HG03103 (cell line): Measurements from ENCODE around the gene CDK2.

Experiments used
- ATAC-seq: cut with Tn5 transposase; IDR thresholded peaks from one replicate; pipeline ENCODE4 v1.9.1; 2021; ENCODE audit warnings: low read depth; ENCODE audit not compliant: unreplicated experiment

The CDK2 gene

DNA sequence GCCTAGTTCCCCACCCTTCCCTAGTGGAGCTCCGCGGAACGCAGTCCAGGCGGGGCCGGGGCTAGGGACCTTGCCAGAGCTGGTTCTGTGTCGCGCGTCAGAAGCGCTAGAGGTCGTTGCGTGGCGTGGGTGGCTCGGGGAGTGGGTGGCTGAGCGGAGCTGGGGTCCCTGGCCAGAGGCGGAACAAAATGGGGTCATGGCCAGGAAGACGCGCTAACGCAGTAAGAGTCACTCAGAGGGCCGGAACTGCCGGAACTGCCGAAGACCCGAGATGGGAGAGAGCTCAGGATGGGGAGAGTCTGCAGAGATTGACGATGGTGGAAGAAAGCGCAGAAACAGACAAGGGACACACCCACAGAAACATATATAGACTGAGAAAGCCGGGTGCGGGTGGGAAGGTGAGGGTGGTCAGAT lies 30.9 kb upstream of the CDK2 start:
- no peak for ATAC-seq

- no peak for ATAC-seq
Observed at GRCh38 chr12:55937981-55938380, 28.6 kb upstream of the CDK2 start.

- ATAC-seq, result no peak
Observed at GRCh38 chr12:55938826-55939501, 27.7 kb upstream of the CDK2 start.

- ATAC-seq, result peak; percentile 91
Observed at GRCh38 chr12:55940065-55940732, 26.4 kb upstream of the CDK2 start.

DNA sequence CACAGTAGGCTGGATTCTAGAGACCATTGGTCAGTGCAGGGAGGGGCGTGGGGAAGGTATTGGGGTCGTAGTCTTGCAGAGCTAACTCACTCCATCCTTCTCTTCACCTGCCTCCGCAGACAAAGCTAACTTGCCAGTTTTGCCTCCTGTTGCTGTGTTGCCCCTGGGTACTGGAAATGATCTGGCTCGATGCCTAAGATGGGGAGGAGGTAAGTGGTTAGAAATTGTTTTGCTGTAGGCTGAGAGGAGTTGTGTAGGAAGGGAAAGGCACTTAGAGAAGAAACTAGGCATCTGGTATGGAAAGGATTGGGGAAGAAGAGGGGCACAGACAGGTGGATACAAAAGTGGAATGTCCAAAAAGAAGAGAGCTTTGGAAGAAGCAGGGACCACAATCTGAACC lies 24.6 kb upstream of the CDK2 start:
- ATAC-seq, result no peak

DNA sequence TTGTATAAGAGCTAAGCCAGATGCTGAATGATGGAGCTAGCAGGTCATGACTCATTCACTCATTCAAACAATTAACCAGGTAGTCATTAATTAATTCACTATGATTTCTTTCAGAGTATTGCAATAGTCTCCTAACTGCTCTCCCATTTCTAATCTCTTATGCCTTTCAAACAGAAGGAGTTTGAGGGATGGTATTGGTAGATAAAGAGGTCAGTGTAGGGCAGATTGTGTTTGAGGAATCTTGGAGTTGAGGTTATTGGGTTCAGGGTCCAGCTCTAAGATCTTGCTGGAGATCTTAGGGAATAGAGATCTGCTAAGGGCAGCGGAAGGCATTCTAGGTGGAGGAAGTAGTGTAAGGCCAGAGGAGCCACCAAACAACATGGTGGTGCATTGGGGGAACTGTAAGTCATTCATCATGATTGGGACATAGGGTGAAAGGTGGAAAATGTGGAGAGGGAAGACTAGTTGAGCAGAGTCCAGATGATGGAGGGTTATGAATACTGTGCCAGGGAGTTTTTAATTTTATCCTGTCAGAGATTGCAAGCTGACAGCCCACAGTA lies 24.0 kb upstream of the CDK2 start:
- no peak for ATAC-seq

DNA sequence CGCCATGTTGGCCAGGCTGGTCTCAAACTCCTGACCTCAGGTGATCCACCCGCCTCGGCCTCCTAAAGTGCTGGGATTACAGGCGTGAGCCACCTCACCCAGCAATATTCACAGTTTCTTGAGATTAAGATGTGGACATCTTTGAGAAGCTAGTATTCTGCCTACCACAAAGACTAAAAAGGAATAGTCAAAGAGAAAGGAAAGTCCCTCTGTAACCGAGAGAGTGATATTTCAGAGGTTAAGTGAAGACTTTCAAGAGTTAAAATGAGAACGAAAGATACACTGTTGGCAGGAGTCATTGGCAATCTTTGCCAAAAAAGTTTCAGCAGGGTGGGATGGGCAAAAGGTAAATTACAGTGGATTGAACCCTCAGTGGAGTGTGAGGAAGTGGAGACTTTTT lies 20.1 kb upstream of the CDK2 start:
- no peak for ATAC-seq

DNA sequence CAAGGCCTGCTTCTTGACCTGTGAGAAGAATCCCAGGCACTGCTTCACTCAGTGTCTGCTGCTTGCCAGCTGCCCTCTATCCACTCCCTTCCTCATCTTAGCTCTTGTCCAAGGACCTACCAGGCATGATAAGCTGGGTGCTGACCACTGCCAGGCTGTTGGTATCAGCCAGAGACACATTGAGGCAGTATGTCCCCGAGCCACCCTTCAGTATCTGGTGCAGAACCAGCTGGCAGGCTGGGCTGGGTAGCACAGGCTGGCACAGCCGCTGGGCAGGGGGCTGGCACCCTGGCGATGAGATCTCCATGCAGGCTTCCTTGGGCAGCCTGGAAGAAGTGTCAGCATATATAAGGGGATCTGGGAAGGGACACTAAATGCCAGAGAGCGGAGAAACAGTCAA lies 11.3 kb upstream of the CDK2 start:
- no peak for ATAC-seq

DNA sequence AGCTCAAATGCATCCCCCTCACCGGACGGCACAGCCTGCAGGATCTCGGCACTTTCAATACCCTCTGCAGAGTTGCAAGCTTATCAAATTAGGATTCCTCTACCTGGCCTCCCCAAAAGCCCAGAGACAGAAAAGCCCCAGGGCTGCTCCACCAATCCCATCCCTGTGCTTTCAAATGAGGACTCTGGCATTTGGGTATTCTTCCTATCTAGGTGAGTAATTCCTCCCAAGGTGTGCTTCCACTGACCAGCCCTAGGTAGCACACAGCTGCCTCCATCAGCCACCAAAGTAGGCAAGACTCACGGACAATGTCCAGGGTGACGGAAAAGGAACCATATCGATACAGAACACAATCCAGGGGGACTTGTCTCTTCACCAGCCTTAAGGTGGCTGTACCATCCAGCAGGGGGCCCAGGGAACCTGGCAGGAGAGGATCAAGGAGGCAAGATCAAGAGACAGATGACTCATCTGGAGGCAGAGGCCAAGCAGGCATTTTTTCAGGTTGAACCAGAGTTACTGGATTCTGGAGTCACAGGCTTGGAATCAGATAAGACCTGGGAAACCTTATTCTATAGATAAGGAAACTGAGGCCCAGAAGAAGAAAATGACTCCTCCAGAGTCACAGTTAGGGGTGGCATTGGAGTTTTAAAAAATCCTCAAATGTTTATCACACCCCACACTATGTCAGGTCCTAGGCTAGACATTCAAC lies 10.7 kb upstream of the CDK2 start:
- ATAC-seq, result no peak

- ATAC-seq, result no peak
Observed at GRCh38 chr12:55957106-55957859, 9.3 kb upstream of the CDK2 start.

DNA sequence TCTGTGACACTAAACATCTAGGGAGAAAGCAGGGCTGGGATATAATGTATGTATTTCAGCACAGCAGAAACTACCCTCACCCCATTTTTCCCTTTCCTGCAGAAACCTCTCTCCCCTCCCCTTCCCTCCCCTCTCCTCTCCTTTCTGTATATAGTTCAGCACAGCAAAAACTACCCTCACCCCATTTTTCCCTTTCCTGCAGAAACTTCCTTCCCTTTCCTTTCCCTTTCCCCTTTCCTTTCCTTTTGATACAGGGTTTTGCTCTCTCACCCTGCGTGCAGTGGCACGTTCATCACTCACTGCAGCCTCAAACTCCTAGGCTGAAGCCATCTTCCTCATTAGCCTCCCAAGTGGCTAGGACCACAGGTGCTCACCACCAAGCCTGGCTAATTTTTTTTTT lies 2.9 kb upstream of the CDK2 start:
- ATAC-seq, result no peak

GRCh38 chr12:55965240-55965639 lies 1.4 kb upstream of the CDK2 start:
- ATAC-seq, result no peak

- no peak for ATAC-seq
Observed at GRCh38 chr12:55965941-55966407, 656 bp upstream of the CDK2 start, which contains the start of gene PMEL. PMEL (minus strand) TSS chr12:55966042; CDS start chr12:55966011, 31 bp downstream.

GRCh38 chr12:55969356-55969755 lies 2.7 kb downstream of the CDK2 start:
- ATAC-seq, result no peak

DNA sequence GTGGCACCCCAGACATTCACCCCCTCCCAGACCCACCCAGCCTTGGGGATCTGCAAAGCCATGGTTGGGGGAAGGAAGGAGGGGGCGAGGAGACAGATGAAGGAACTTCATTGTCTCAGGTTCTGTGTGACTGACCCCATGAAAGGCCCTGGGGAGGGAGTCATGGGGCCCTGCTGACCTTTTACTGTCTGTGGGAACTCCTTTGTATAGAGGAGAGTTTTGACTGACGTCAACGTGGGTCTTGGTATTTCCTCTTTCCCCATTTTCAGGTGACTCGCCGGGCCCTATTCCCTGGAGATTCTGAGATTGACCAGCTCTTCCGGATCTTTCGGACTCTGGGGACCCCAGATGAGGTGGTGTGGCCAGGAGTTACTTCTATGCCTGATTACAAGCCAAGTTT lies 4.1 kb downstream of the CDK2 start:
- no peak for ATAC-seq

DNA sequence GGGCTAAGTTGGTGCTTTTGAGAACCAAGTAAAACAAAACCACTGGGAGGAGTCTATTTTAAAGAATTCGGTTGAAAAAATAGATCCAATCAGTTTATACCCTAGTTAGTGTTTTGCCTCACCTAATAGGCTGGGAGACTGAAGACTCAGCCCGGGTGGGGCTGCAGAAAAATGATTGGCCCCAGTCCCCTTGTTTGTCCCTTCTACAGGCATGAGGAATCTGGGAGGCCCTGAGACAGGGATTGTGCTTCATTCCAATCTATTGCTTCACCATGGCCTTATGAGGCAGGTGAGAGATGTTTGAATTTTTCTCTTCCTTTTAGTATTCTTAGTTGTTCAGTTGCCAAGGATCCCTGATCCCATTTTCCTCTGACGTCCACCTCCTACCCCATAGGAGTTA lies 5.4 kb downstream of the CDK2 start:
- ATAC-seq, result no peak

DNA sequence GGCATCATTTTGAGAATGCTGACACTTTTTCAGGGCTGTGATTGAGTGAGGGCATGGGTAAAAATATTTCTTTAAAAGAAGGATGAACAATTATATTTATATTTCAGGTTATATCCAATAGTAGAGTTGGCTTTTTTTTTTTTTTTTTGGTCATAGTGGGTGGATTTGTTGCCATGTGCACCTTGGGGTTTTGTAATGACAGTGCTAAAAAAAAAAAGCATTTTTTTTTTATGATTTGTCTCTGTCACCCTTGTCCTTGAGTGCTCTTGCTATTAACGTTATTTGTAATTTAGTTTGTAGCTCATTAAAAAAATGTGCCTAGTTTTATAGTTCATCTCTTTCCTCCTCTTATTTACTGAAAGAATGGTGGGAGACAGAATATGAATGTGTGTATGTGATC lies 5.8 kb downstream of the CDK2 start:
- no peak for ATAC-seq

DNA sequence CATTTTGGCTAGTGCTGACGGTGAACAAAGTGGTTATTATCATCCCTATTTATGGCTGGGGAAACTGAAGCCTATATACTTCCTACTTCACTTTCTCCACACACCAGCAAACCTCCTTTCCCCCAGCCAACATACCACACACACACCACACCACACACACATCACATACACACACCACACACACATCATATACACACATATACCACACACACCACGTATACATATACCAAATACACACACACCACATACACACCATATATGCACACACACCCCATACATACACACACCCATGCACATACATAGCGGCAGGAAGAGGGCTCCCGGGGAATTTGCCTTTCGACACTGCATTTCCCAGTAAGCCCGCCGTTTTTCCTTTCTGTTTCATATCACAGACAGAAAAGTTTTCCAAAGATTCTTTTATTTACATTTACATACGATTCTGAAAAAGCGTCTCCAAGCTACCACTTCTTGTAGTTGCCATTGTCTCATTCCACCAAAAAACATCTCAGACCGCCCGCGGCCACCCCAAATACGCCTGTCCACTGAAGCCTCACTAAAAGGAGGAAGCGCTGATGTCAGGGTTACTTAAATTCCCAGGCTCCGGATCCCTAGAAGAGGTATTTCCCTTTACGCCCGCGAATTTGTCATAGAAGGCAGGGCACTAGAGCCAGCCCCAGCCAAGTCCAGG lies 6.4 kb downstream of the CDK2 start:
- ATAC-seq, result no peak

DNA sequence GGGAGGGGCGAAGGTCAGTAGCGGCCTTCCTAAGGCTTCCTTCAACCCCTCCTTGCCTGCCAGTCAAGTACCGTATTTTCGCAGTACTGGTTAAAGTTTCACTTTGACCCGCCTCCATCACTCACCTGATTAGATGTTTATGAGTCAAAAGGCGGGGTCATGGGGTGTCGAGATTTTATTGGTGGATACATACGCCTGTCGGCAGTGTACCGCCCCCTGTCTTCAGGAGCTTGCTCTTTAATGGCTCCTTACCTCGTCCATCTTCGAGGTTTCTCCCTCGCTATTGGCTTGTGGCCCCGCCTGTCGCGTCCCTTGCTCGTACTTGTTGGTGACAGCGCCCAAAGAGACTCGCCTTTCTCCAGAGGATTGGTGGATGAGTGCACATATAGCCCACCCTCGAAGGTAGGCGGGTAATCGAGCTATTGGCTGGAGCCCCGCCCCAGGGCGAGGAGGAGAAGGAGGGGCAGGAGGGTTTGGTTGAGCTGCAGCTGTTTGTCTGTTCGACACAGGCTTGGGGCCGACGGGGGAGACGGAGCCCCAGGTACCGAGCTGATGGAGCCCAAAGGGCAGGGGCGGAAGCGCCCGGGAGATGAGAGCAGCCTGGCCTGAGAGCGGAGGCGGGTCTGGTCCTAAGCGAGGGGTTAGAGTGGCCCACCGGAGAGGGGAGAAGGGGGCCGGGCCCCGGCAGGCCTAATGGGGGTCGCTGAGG lies 7.1 kb downstream of the CDK2 start, which contains the start of gene RAB5B:
Gene RAB5B (plus strand): TSS at position 480 of the 709 bp plus-strand sequence. CDS start 12,883 bp downstream, outside the sequence.
- ATAC-seq, result peak; percentile 89
